ENCODE results near the gene ATP11C. TPM values are rescaled to one million over a fixed set of nuclear protein-coding genes. Genes with fewer than 3 reads are reported as not detected.

The ATP11C gene
- total and polyA plus RNA-seq, 2 experiments from 2014 or later: 44.0 to 90.7 TPM

DNA sequence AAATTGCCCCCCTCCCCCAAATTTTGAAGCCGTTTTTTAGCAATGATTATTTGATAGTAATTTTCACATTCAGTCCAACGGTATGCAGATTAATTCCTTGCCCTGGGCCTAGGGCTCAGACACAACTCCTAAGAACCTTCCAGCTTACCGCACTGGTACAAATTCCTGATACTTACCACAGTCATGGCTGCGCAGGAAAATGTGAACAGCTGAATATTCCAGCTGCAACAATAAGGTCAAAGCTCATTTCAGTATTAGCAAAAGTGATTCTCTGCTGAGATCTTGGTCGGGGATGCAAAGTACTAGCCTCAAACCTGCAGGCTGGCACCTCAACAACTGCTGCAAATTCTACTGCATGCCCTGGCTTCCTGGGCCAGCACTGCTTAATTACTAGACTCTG, 3.0 kb downstream of the ATP11C start:
- H2AFZ ChIP-seq: no peak overlapping the region
- H3K79me2 ChIP-seq (replicated peaks; ENCODE audit: insufficient read depth): peaks cover 66% of the 10 kb centered on the region
- peaks cover 26% of the 10 kb centered on the region; the same call in 1 of the 2 replicates for H3K4me1 ChIP-seq (ENCODE audit: insufficient read depth)
- H3K4me2 ChIP-seq: peak overlapping the region; percentile 86; the same call in 1 of the 2 replicates
- Mint-ChIP-seq H3K4me1 (peaks cover 33% of the 10 kb centered on the region), H3K36me3 (ENCODE audit: low read depth) (no peaks in the 10 kb centered on the region), H3K27me3 (ENCODE audit: insufficient read depth, low read depth, poor library complexity) (no peaks in the 10 kb centered on the region), H3K4me3 (peak overlapping the region; percentile 79), H3K27ac (no peak overlapping the region), H3K9me3 (no peaks in the 10 kb centered on the region)
- H3K27me3 ChIP-seq (ENCODE audit: insufficient read depth): peaks cover 3% of the 10 kb centered on the region; the same call in 1 of the 2 replicates
- no peak overlapping the region for H3K27ac ChIP-seq (ENCODE audit: low read depth)
- DNase-seq (ENCODE audit: low spot score) (no peak), ATAC-seq (no peak)
- no peaks in the 10 kb centered on the region for H3K36me3 ChIP-seq (ENCODE audit: insufficient read depth)
- TF ChIP-seq REST (IDR thresholded peaks at IDR 0.05; ENCODE audit: unreplicated experiment) (no peak), JUNB (IDR thresholded peaks at IDR 0.05; ENCODE audit: unreplicated experiment) (no peak), ETS1 (IDR thresholded peaks at IDR 0.05) (no peak), NANOG (IDR thresholded peaks at IDR 0.05; ENCODE audit: borderline replicate concordance) (no peak), CREB1 (CRISPR knock-in tag; IDR thresholded peaks at IDR 0.05; ENCODE audit: low read depth) (no peak)
- peaks cover 11% of the 10 kb centered on the region for H4K20me1 ChIP-seq (replicated peaks; ENCODE audit: insufficient read depth)
- no peaks in the 10 kb centered on the region for H3K9me2 ChIP-seq (ENCODE audit: insufficient read depth)
- H3K4me3 ChIP-seq: peak overlapping the region; percentile 71; the same call in 1 of the 2 replicates
- no peaks in the 10 kb centered on the region for H3F3A ChIP-seq (replicated peaks; ENCODE audit: low read depth)

DNA sequence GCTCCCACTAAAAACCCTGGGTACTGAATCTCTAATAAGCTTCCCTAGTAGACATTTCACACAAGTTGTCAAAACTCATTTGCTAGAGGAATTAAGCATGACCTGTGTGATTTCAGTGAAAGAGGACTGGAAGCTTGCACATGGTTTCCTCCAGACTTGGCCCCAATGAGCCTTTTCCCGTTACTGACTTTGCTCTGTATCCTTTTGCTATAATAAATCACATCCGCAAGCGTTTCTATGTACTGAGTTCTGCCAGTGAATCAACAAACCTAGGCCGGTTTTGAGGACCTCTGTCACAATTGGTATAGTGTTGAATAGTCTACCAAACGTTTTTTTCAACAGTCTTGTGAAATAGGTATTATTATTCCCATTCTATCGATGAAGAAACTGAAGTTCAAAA, 8.2 kb downstream of the ATP11C start:
- H4K20me1 ChIP-seq (replicated peaks; ENCODE audit: insufficient read depth): peaks cover 15% of the 10 kb centered on the region
- no peak overlapping the region for H3K4me2 ChIP-seq
- Mint-ChIP-seq H3K4me3 (no peak overlapping the region), H3K27me3 (ENCODE audit: insufficient read depth, low read depth, poor library complexity) (no peaks in the 10 kb centered on the region), H3K27ac (no peak overlapping the region), H3K4me1 (peaks cover 26% of the 10 kb centered on the region), H3K36me3 (ENCODE audit: low read depth) (no peaks in the 10 kb centered on the region; the same call in 2 of the 3 replicates), H3K9me3 (no peaks in the 10 kb centered on the region)
- H3K36me3 ChIP-seq (ENCODE audit: insufficient read depth): no peaks in the 10 kb centered on the region
- no peaks in the 10 kb centered on the region for H3K9me2 ChIP-seq (ENCODE audit: insufficient read depth)
- H3K4me3 ChIP-seq: no peak overlapping the region
- ATAC-seq (no peak), DNase-seq (ENCODE audit: low spot score) (no peak)
- no peak overlapping the region for H2AFZ ChIP-seq
- H3F3A ChIP-seq (replicated peaks; ENCODE audit: low read depth): no peaks in the 10 kb centered on the region
- H3K79me2 ChIP-seq (replicated peaks; ENCODE audit: insufficient read depth): peaks cover 83% of the 10 kb centered on the region
- H3K4me1 ChIP-seq (ENCODE audit: insufficient read depth): peaks cover 22% of the 10 kb centered on the region; the same call in 1 of the 2 replicates
- H3K27me3 ChIP-seq (ENCODE audit: insufficient read depth): no peaks in the 10 kb centered on the region
- no peak overlapping the region for H3K27ac ChIP-seq (ENCODE audit: low read depth)
- TF ChIP-seq ZNF331 (CRISPR knock-in tag; IDR thresholded peaks at IDR 0.05; ENCODE audit: low read depth) (no peak), REST (IDR thresholded peaks at IDR 0.05; ENCODE audit: unreplicated experiment) (no peak), ZNF114 (CRISPR knock-in tag; IDR thresholded peaks at IDR 0.05) (no peak)

Data from GM23338 (cell line).